Erythroblast (primary cell): ENCODE results near the gene ZNF829.
A peak's percentile ranks its signal among the peaks of the same experiment; 100 is the strongest.

Source experiments
- DNase-seq, 2 experiments: peaks; one replicate each; lab custom pipeline; 2025; lab: John Stamatoyannopoulos, UW
- GATA1 ChIP-seq: IDR thresholded peaks from 2 replicates; pipeline ENCODE4 v1.6.1; 2011; ENCODE audit warnings: low read depth, mild to moderate bottlenecking, control low read depth, low read length, moderate library complexity
- POLR2A ChIP-seq: IDR thresholded peaks from 2 replicates; pipeline ENCODE4 v1.6.1; 2011; ENCODE audit warnings: mild to moderate bottlenecking, low read length

Gene ZNF829

DNA sequence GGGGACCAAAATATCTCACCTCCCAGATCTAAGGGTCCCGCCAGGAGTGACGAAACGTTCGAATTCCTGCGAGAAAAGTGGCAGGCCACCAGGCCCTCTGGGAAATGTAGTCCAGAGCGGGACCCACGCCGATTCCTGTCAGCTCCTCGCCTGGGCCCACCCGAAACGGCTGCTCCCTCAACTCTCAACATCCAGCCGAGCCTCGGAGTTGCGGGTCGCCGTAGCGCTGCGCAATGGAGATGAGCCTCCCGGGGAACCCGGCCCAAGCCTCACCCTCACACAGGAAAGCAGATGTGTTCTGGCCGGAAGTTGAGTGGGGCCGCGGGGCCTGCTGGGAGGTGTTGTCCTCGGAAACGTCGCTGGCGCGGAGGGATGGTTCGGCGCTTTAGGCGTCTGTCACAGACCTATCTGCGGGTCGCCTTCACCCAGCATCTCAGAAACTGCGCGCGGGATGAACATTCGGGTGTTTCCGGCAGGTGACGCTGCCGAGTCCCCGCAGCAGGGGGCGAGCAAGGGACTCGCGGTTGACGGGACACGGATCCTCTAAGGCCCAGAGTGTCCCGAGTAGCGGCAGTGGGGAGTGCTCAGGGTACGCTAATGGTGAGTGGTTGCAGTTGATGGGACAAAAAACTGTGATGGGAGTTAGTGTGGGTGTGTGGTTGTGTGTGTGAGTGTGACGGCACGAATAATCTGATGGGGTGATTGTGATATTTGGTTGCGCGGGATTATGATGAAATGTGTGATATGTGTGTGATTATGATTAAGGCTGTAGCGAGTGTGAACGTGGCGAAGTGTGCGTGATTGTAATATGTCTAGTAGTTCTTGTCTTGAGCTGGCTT lies at the start of gene ZNF829, which contains the start of gene ZNF568:
TSS of gene ZNF829 (minus strand) at position 300 of the 839 bp plus-strand sequence. CDS start 1,124 bp downstream, outside the sequence.
TSS of gene ZNF568 (plus strand) at position 341 of the 839 bp plus-strand sequence. CDS start 6,439 bp downstream, outside the sequence.
- TF ChIP-seq GATA1 (no peak), POLR2A (peak; percentile 56)
- peak; percentile 94 to 97 for DNase-seq

DNA sequence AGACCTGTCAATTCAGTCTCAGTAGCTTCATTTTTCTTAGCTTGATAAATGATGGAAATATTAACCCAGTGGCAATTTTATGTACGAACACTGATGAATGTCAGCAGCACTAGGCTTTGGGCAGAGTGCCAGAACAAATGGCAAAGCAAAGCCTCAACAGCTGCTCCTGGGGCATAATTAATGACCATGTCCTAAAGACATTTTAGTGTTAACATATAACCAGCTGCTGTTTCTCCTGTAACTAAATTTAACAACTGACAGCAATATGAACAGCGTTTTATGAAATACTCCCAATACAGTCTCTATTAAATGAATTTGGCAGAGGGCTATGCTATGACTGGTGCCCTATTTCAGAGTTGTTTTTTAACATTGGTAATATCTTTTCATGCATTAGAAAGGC lies 47.2 kb upstream of the ZNF829 start:
- DNase-seq, result no peak
- TF ChIP-seq POLR2A (no peak), GATA1 (no peak)

DNA sequence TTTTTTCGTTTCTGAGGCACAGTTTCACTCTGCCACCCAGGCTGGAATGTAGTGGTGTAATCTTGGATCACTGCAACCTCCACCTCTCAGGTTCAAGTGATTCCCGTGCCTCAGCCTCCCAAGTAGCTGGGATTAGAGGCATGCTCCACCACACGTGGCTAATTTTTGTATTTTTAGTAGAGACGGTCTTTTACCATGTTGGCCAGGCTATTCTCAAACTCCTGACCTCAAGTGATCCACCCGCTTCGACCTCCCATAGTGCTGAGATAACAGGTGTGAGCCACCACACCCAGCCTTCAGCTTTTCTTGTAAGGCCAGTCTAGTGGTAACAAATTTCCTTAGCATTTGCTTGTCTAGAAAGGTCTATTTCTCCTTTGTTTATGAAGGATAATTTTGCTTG lies 46.3 kb upstream of the ZNF829 start:
- TF ChIP-seq POLR2A (no peak), GATA1 (no peak)
- DNase-seq, result no peak

DNA sequence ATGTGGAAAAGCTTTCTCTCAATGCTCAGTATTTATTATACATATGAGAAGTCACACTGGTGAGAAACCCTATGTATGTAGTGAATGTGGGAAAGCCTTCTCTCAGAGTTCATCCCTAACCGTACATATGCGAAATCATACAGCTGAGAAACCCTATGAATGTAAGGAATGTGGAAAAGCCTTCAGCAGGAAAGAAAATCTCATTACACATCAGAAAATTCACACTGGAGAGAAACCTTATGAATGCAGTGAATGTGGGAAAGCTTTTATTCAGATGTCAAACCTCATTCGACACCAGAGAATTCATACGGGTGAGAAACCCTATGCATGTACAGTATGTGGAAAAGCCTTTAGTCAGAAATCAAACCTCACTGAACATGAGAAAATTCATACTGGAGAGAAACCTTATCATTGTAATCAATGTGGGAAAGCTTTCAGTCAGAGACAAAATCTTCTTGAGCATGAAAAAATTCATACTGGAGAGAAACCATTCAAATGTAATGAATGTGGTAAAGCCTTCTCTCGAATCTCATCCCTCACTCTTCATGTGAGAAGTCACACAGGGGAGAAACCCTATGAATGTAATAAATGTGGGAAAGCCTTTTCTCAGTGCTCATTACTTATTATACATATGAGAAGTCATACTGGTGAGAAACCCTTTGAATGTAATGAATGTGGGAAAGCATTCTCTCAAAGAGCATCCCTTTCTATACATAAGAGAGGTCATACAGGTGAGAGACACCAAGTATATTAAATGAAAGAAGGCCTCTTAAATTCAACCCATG lies 34.4 kb upstream of the ZNF829 start:
- no peak for DNase-seq
- no peak for TF ChIP-seq GATA1
- TF ChIP-seq POLR2A, result no peak

DNA sequence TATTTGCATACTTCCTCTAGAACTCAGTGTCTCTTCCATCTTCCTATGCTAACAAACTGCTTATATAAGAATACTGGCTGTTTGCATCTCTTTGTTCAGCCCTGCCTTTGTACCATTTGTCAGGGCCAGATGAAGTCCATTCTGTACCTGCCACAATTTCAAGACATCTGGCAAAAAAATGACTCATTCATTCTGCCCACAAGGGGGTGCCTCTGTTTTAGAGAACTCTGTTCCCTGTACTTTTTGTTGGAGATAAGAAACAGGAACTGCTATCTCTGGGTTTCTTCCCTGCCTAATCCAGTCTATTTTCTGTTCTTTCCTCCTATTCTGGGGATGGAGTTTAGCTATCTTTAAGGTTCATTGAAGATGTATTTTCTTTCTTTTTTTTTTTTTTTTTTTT lies 23.1 kb upstream of the ZNF829 start:
- DNase-seq, result no peak
- TF ChIP-seq POLR2A (no peak), GATA1 (no peak)

DNA sequence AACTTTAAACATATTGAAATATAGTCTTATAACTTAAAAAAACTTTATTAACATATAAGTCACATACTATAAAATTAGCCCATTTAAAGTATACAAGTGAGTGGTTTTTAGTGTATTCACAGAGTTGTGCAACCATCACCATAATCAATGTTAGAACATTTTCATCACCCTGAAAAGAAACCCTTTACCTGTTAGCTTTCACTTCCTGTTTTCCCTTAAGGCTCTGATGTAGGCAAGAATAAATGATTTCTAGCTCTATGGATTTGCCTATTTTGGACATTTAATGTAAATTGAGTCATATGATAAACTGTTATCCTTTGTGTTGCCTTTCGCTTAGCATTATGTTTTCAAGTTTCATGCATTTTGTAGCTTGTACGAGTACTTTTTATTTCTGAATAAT lies 15.6 kb upstream of the ZNF829 start:
- TF ChIP-seq GATA1 (no peak), POLR2A (no peak)
- DNase-seq, result no peak

DNA sequence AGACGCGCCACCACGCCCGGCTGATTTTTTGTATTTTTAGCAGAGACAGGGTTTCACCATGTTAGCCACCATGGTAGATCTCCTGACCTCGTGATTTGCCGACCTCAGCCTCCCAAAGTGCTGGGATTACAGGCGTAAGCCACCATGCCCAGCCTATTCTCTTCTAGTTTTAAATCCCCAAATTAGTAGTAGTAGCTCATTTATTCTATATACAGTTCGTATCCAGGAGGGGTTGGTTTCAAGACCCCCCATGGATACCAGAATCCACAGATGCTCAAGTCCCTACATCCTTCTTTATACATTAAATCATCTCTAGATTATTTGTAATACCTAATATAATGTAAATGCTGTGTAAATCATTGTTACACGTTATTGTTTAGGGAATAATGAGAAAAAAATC lies 2.0 kb upstream of the ZNF829 start:
- no peak for DNase-seq
- TF ChIP-seq GATA1 (no peak), POLR2A (no peak)

DNA sequence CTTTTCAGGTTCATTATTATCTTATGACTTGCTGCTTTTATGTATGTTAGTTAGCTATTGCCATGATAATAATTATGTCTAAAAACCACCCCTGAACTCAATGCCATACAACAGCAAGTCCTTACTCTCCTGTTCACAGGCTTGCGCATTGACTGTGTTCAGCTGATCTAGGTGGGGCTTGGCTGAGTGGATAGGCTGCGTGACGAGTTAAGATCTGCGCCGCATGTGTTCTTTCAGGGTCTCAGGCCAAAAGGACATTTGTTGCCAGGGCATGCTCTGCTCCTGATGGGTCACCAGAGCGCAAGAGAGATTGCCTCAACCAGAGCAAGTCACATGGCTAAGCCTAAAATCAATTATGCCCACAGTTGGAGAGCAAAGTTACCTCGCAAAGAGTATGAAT lies 900 bp upstream of the ZNF829 start:
- peak; percentile 51 to 52 for DNase-seq
- TF ChIP-seq GATA1, result no peak
- no peak for TF ChIP-seq POLR2A

DNA sequence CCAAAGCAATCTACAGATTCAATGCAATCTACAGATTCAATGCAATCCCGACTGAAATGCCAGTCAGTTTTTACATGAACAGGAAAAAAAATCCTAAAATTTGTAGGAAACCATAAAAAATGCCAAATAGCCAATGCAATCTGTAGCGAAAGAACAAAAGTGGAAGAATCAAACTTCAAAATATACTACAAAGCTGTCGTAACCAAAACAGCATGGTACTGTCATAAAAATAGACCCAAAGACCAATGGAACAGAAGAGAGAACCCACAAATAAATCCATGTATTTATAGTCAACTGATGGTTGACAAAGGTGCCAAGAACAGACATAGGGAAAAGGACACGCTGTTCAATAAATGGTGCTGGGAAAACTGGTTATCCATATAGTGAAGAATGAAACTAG lies 17.7 kb downstream of the ZNF829 start:
- DNase-seq, result no peak
- TF ChIP-seq POLR2A (no peak), GATA1 (no peak)

DNA sequence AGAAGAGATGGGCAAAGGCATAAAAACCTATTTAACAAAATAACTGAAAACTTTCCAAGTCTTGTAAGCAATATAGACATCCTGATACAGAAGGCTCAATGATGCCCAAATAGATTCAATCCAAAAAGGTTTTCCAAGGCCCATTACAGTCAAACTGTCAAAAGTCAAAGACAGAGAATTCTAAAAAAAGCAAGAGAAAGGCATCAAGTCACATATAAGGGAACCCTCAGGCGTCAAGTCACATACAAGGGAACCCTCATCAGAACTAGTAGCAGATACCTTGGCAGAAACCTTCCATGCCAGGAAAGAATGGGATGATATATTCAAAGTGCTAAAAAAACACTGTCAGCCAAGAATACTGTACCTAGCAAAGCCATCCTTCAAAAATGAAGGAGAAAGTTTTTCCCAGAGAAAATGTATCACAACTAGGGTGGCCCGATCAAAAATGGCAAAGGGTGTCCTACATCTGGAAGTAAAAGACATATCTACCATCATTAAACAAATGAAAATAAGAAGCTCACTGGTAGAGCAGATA lies 21.2 kb downstream of the ZNF829 start:
- no peak for DNase-seq
- TF ChIP-seq GATA1 (no peak), POLR2A (no peak)

DNA sequence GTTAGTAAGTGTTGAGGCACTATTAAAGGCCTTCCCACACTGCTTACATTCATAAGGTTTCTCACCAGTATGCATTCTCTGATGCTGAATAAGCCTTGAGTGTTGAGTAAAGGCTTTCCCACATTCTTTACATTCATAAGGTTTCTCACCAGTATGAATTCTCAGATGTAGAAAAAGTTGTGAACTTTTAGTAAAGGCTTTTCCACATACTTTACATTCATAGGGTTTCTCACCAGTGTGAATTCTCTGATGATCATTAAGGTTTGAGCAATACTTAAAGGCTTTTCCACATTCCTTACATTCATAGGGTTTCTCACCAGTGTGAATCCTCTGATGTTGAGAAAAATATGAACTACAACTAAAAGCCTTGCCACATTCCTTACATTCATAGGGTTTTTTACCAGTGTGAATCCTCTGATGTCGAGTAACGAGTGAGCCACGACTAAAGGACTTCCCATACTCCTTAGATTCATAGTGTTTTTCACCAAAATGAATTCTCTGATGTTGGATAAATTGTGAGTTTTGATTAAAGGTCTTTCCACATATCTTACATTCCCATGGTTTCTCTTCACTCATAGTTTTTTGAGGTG lies 24.2 kb downstream of the ZNF829 start:
- DNase-seq, result peak in 1 of 2 experiments; percentile 13
- TF ChIP-seq POLR2A (no peak), GATA1 (no peak)

DNA sequence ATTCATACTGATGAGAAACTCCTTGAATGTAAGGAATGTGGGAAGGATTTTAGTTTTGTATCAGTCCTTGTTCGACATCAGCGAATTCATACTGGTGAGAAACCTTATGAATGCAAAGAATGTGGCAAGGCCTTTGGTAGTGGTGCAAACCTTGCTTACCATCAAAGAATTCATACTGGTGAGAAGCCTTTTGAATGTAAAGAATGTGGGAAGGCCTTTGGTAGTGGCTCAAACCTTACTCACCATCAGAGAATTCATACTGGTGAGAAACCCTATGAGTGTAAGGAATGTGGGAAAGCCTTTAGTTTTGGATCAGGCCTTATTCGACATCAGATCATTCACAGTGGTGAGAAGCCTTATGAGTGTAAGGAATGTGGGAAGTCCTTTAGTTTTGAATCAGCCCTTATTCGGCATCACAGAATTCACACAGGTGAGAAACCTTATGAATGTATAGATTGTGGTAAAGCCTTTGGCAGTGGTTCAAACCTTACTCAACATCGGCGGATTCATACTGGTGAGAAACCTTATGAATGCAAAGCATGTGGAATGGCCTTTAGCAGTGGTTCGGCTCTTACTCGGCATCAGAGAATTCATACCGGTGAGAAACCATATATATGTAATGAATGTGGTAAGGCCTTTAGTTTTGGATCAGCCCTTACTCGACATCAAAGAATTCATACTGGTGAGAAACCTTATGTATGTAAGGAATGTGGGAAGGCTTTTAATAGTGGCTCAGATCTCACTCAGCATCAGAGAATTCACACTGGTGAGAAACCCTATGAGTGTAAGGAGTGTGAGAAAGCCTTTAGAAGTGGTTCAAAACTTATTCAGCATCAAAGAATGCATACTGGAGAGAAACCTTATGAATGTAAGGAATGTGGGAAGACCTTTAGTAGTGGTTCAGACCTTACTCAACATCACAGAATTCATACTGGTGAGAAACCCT lies 38.8 kb downstream of the ZNF829 start:
- TF ChIP-seq POLR2A (no peak), GATA1 (no peak)
- DNase-seq, result peak in 1 of 2 experiments; percentile 4
